PC-9 (cell line): ENCODE measurements around the gene STARD3NL. TPM values are rescaled to one million over a fixed set of nuclear protein-coding genes. Genes with fewer than 3 reads are reported as not detected.

Experiments
- BruUV-seq: library from RNA; stranded (reverse); fragments of 400-500 nt; replicated peaks from 2 replicates; lab custom pipeline; 2021; lab: Mats Ljungman, UMichigan
- CTCF ChIA-PET: fragments of 300-600 bp; sonication (Branson Sonifier 250); formaldehyde crosslinking; loops from one replicate; lab custom pipeline; 2022; ENCODE audit warnings: antibody characterized with exemption; lab: Charles Lee
- POLR2A ChIA-PET: fragments of 300-600 bp; sonication (Branson Sonifier 250); formaldehyde crosslinking; loops from one replicate; lab custom pipeline; 2022; ENCODE audit warnings: antibody characterized with exemption; ENCODE audit not compliant: unreplicated experiment; lab: Charles Lee
- DNase-seq, 2 experiments: peaks; one replicate each; pipeline versions ENCODE4 v3.0.0 to v3.0.0-alpha.2; 2015 to 2022; ENCODE audit warnings: mixed read lengths in 1 of 2
- H2AFZ ChIP-seq: fragments of 200-600 bp; sonication (generic); 2 replicates; pipeline ENCODE4 v1.8.1; 2017; ENCODE audit warnings: antibody characterized with exemption
- H3F3A ChIP-seq: fragments of 200-600 bp; sonication (generic); 2 replicates; pipeline ENCODE4 v1.8.1; 2017; ENCODE audit warnings: antibody characterized with exemption, mild to moderate bottlenecking, low read depth; ENCODE audit not compliant: insufficient read depth
- H3K27ac ChIP-seq: fragments of 200-600 bp; sonication (generic); 2 replicates; pipeline ENCODE4 v1.6.1; 2016; ENCODE audit warnings: mixed run types
- H3K27me3 ChIP-seq: fragments of 200-600 bp; sonication (generic); 2 replicates; pipeline ENCODE4 v1.6.1; 2016; ENCODE audit warnings: low read depth, mixed run types; ENCODE audit not compliant: insufficient read depth
- H3K36me3 ChIP-seq: fragments of 200-600 bp; sonication (generic); 2 replicates; pipeline ENCODE4 v1.6.1; 2016; ENCODE audit warnings: low read depth, mixed run types
- H3K4me1 ChIP-seq: fragments of 200-600 bp; sonication (generic); replicated peaks from 2 replicates; pipeline ENCODE4 v1.6.1; 2016; ENCODE audit warnings: mixed run types; ENCODE audit not compliant: insufficient read depth
- H3K4me2 ChIP-seq: fragments of 200-600 bp; sonication (generic); 2 replicates; pipeline ENCODE4 v1.6.1; 2017; ENCODE audit warnings: mixed run types
- H3K4me3 ChIP-seq: fragments of 200-600 bp; sonication (generic); 2 replicates; pipeline ENCODE4 v1.6.1; 2016; ENCODE audit warnings: mixed run types
- H3K79me2 ChIP-seq: fragments of 200-600 bp; sonication (generic); 2 replicates; pipeline ENCODE4 v1.6.1; 2017; ENCODE audit warnings: low read depth, mixed run types
- H3K9me2 ChIP-seq: fragments of 200-600 bp; sonication (generic); 2 replicates; pipeline ENCODE4 v1.8.1; 2017; ENCODE audit warnings: mild to moderate bottlenecking; ENCODE audit not compliant: insufficient read depth
- H3K9me3 ChIP-seq: fragments of 200-600 bp; sonication (generic); 2 replicates; pipeline ENCODE4 v1.8.1; 2016; ENCODE audit warnings: low read depth; ENCODE audit not compliant: insufficient read depth
- H4K20me1 ChIP-seq: fragments of 200-600 bp; sonication (generic); 2 replicates; pipeline ENCODE4 v1.8.1; 2017; ENCODE audit not compliant: insufficient read depth
- CTCF ChIP-seq: fragments of 200-600 bp; sonication (generic); conservative IDR thresholded peaks from 2 replicates; pipeline ENCODE4 v1.6.1; 2017; ENCODE audit warnings: mixed run types, antibody characterized with exemption, mild to moderate bottlenecking, moderate library complexity
- EZH2 ChIP-seq: fragments of 200-600 bp; sonication (generic); IDR thresholded peaks from 2 replicates; pipeline ENCODE4 v1.8.0; 2017; ENCODE audit warnings: antibody characterized with exemption, low read depth
- intact Hi-C: fragments of 100-400 bp; cut with micrococcal nuclease; formaldehyde crosslinking; loops from one replicate; pipeline ENCODE4 v1.10.0; 2022; ENCODE audit not compliant: unreplicated experiment
- total RNA-seq: library from RNA; stranded (reverse); gene quantifications from 2 replicates; pipeline ENCODE4 v1.2.3, GENCODE V29; 2021

Gene STARD3NL
- total RNA-seq, 1 experiment from 2014 or later: 41.4 TPM

- no peaks in the 10 kb centered on the region for H4K20me1 ChIP-seq
- POLR2A ChIA-PET: no interaction called here
- no TSS peak for BruUV-seq
Measured at GRCh38 chr7:38191791-38192190, 13.7 kb downstream of the STARD3NL start.

GRCh38 chr7:38192327-38192726, 14.3 kb downstream of the STARD3NL start:
- Histone ChIP-seq H3K4me3 (no peak overlapping the region), H4K20me1 (no peaks in the 10 kb centered on the region), H3K79me2 (peaks cover 14% of the 10 kb centered on the region; the same call in 1 of the 2 replicates), H2AFZ (no peak overlapping the region), H3K9me3 (no peaks in the 10 kb centered on the region), H3K9me2 (no peaks in the 10 kb centered on the region; the same call in 1 of the 2 replicates), H3K36me3 (no peaks in the 10 kb centered on the region), H3K4me1 (no peaks in the 10 kb centered on the region), H3F3A (no peaks in the 10 kb centered on the region), H3K4me2 (no peak overlapping the region), H3K27me3 (no peaks in the 10 kb centered on the region), H3K27ac (no peak overlapping the region)
- TF ChIP-seq CTCF (no peak), EZH2 (no peak)
- ChIA-PET CTCF (interaction anchor here (0.6 kb wide), 1 partner anchor 21 kb away, joined by 4 read pairs; no protein-coding TSS in a partner anchor), POLR2A (no interaction called here)
- no peak for DNase-seq
- intact Hi-C loops: no loop called here
- BruUV-seq: no TSS peak

More at GRCh38 chr7:38191791-38192190, 13.7 kb downstream of the STARD3NL start:
- no peak for TF ChIP-seq EZH2
- TF ChIP-seq CTCF: no peak
- intact Hi-C loops: no loop called here
- H3K27me3 ChIP-seq: no peaks in the 10 kb centered on the region
- H3F3A ChIP-seq: no peaks in the 10 kb centered on the region
- H3K79me2 ChIP-seq: peaks cover 14% of the 10 kb centered on the region; the same call in 1 of the 2 replicates
- no peaks in the 10 kb centered on the region for H3K9me3 ChIP-seq
- no peaks in the 10 kb centered on the region for H3K36me3 ChIP-seq
- H2AFZ ChIP-seq: no peak overlapping the region
- CTCF ChIA-PET: interaction anchor here (0.6 kb wide), 1 partner anchor 22 kb away, joined by 4 read pairs; no protein-coding TSS in a partner anchor
- no peak overlapping the region for H3K27ac ChIP-seq
- H3K9me2 ChIP-seq: no peaks in the 10 kb centered on the region; the same call in 1 of the 2 replicates
- H3K4me2 ChIP-seq: no peak overlapping the region
- no peak for DNase-seq
- no peaks in the 10 kb centered on the region for H3K4me1 ChIP-seq
- no peak overlapping the region; the same call in 1 of the 2 replicates for H3K4me3 ChIP-seq

GRCh38 chr7:38195804-38196595, 18.0 kb downstream of the STARD3NL start:
- H3K4me2 ChIP-seq: no peak overlapping the region

More at GRCh38 chr7:38195804-38196595, 18.0 kb downstream of the STARD3NL start:
- no peak overlapping the region for H3K4me3 ChIP-seq
- H3K9me3 ChIP-seq: no peaks in the 10 kb centered on the region
- H3F3A ChIP-seq: no peaks in the 10 kb centered on the region
- no peaks in the 10 kb centered on the region for H4K20me1 ChIP-seq
- H3K36me3 ChIP-seq: no peaks in the 10 kb centered on the region
- POLR2A ChIA-PET: interaction anchor here (1.0 to 1.1 kb wide), 2 partner anchors 16 to 18 kb away, joined by 5 to 20 read pairs; partner anchors contain the start of gene STARD3NL
- CTCF ChIA-PET: interaction anchor here (1.0 to 1.3 kb wide), 3 partner anchors 20 to 150 kb away, joined by 4 to 8 read pairs (median 4); no protein-coding TSS in a partner anchor
- no peak overlapping the region for H2AFZ ChIP-seq
- DNase-seq: no peak
- no TSS peak for BruUV-seq
- H3K27ac ChIP-seq: no peak overlapping the region
- H3K9me2 ChIP-seq: no peaks in the 10 kb centered on the region; the same call in 1 of the 2 replicates
- TF ChIP-seq EZH2: no peak
- TF ChIP-seq CTCF: no peak
- no peaks in the 10 kb centered on the region for H3K4me1 ChIP-seq
- intact Hi-C loops: loop anchor here (1.0 kb wide), 1 partner anchor 18 kb away; the partner anchor contains the start of gene STARD3NL
- peaks cover 15% of the 10 kb centered on the region; the same call in 1 of the 2 replicates for H3K79me2 ChIP-seq
- H3K27me3 ChIP-seq: no peaks in the 10 kb centered on the region
